ENCODE results near the gene ZNF263. TPM values are rescaled to one million over a fixed set of nuclear protein-coding genes. Genes with fewer than 3 reads are reported as not detected.
A peak's percentile ranks its signal among the peaks of the same experiment; 100 is the strongest.

The ZNF263 gene
- total and polyA plus RNA-seq, 2 of the 13 experiments (the other 11 are each of a cell fraction or from before 2014, with no cell fraction given): 10.2 to 41.2 TPM

- TF ChIP-seq HNF1A (IDR thresholded peaks at IDR 0.05; ENCODE audit: low read depth) (no peak), HNF1A (CRISPR knock-in tag; IDR thresholded peaks at IDR 0.05; ENCODE audit: borderline replicate concordance) (peak; percentile 8; the same call in 1 of the 2 replicates), WIZ (CRISPR knock-in tag; IDR thresholded peaks at IDR 0.05) (0 out of 2 replicates have a peak, but pooled peaks have one; percentile 79), MAZ (IDR thresholded peaks at IDR 0.05; ENCODE audit: borderline replicate concordance, low read depth, low read length) (peak; percentile 51; the same call in 1 of the 2 replicates), MAZ (CRISPR knock-in tag; IDR thresholded peaks at IDR 0.05; ENCODE audit: low read depth) (peak; percentile 69), THAP11 (CRISPR knock-in tag; IDR thresholded peaks at IDR 0.05) (peak; percentile 96), TEF (CRISPR knock-in tag; IDR thresholded peaks at IDR 0.05) (0 out of 2 replicates have a peak, but pooled peaks have one; percentile 19), HES4 (CRISPR knock-in tag; IDR thresholded peaks at IDR 0.05; ENCODE audit: borderline replicate concordance) (no peak), ZMYM4 (CRISPR knock-in tag; IDR thresholded peaks at IDR 0.05) (peak; percentile 38), MYPOP (CRISPR knock-in tag; IDR thresholded peaks at IDR 0.05) (no peak), ASH2L (IDR thresholded peaks at IDR 0.05; ENCODE audit: insufficient read length, low read depth, low read length) (peak; percentile 88), NFYB (CRISPR knock-in tag; IDR thresholded peaks at IDR 0.05) (peak; percentile 87), ZNF441 (CRISPR knock-in tag; IDR thresholded peaks at IDR 0.05; ENCODE audit: borderline replicate concordance) (peak; percentile 1; the same call in 1 of the 2 replicates), PHF8 (CRISPR knock-in tag; IDR thresholded peaks at IDR 0.05) (peak; percentile 81), KMT2B (CRISPR knock-in tag; IDR thresholded peaks at IDR 0.05) (peak; percentile 73; the same call in 1 of the 2 replicates), PAXIP1 (CRISPR knock-in tag; conservative IDR thresholded peaks at IDR 0.05) (peak; percentile 68), MNT (IDR thresholded peaks at IDR 0.05) (peak; percentile 78)
Observed at GRCh38 chr16:3282730-3283542, at the start of gene ZNF263 (continued).

Measured in HepG2 (cell line).